Spinal cord (tissue), 10 donors: ENCODE results near the gene PHLPP1. TPM values are rescaled to one million over a fixed set of nuclear protein-coding genes. Genes with fewer than 3 reads are reported as not detected.
A peak's percentile ranks its signal among the peaks of the same experiment; 100 is the strongest.

Experiments
- DNase-seq, 6 donors: peaks; one replicate each; pipeline versions ENCODE4 v3.0.0 to v3.0.0-alpha.2; 2013 to 2015; ENCODE audit warnings: low spot score in 6 of 6, low read depth in 4 of 6
- H3K27ac ChIP-seq: one replicate; pipeline ENCODE4 v1.5.1; 2013; ENCODE audit warnings: low read depth, low read length, control low read depth
- H3K27me3 ChIP-seq: one replicate; pipeline ENCODE4 v1.6.1; 2013; ENCODE audit warnings: low read length; ENCODE audit not compliant: control insufficient read depth, insufficient read depth
- H3K36me3 ChIP-seq: one replicate; pipeline ENCODE4 v1.6.1; 2013; ENCODE audit warnings: low read length; ENCODE audit not compliant: control insufficient read depth, insufficient read depth
- H3K4me1 ChIP-seq: one replicate; pipeline ENCODE4 v1.6.1; 2013; ENCODE audit warnings: low read length; ENCODE audit not compliant: control insufficient read depth, insufficient read depth
- H3K4me3 ChIP-seq: one replicate; pipeline ENCODE4 v1.5.1; 2013; ENCODE audit warnings: low read depth, low read length, control low read depth
- H3K9me3 ChIP-seq: one replicate; pipeline ENCODE4 v1.6.1; 2013; ENCODE audit warnings: low read length; ENCODE audit not compliant: control insufficient read depth, insufficient read depth
- WGBS: methylation state at CpG from one replicate; pipeline ENCODE4 v1.1.5; 2013; ENCODE audit warnings: missing lambda C conversion rate; ENCODE audit not compliant: insufficient coverage; 5-methylcytosine and 5-hydroxymethylcytosine counted together
- polyA plus RNA-seq, 2 donors: library from polyadenylated mRNA; unstranded; fragments of 120-200 nt; gene quantifications; one replicate each; pipeline ENCODE4 v1.2.1, GENCODE V29; 2013; ENCODE audit not compliant: insufficient read length in 2 of 2
- total RNA-seq, 2 donors: library from RNA; depleted of rRNA in 1 of 2; stranded (reverse); fragments of 120-200 nt in 1 of 2; fragments of >200 nt in 1 of 2; gene quantifications; one replicate each; pipeline versions ENCODE4 v1.2.3 to v1.2.4, GENCODE V29; 2013 to 2014
- donor health status: healthy.

Gene PHLPP1
- total and polyA plus RNA-seq, 4 donors = 31.9 to 62.2 (median 47.5) TPM

- Histone ChIP-seq H3K4me1 (no peaks in the 10 kb centered on the region), H3K9me3 (no peaks in the 10 kb centered on the region), H3K27ac (peak overlapping the region; percentile 81), H3K36me3 (peaks cover 4% of the 10 kb centered on the region), H3K4me3 (no peak overlapping the region), H3K27me3 (no peaks in the 10 kb centered on the region)
- WGBS = no CpG with 5 or more reads among the region's 3 CpGs
- DNase-seq = no peak
These were observed 163.0 kb downstream of the PHLPP1 start for GRCh38 chr18:62878305-62878704.

GRCh38 chr18:62880034-62880433 lies 164.7 kb downstream of the PHLPP1 start:
- Histone ChIP-seq H3K4me1 (no peaks in the 10 kb centered on the region), H3K9me3 (no peaks in the 10 kb centered on the region), H3K36me3 (no peaks in the 10 kb centered on the region), H3K4me3 (no peak overlapping the region), H3K27ac (no peak overlapping the region), H3K27me3 (no peaks in the 10 kb centered on the region)
- no CpG with 5 or more reads among the region's 1 CpG for WGBS
- no peak for DNase-seq

GRCh38 chr18:62880673-62881364 lies 165.5 kb downstream of the PHLPP1 start:
- no CpG with 5 or more reads among the region's 4 CpGs for WGBS
- Histone ChIP-seq H3K27me3 (no peaks in the 10 kb centered on the region), H3K36me3 (no peaks in the 10 kb centered on the region), H3K27ac (no peak overlapping the region), H3K9me3 (no peaks in the 10 kb centered on the region), H3K4me1 (peaks cover 4% of the 10 kb centered on the region), H3K4me3 (no peak overlapping the region)
- no peak for DNase-seq

GRCh38 chr18:62881509-62882016 lies 166.2 kb downstream of the PHLPP1 start:
- no peak for DNase-seq
- Histone ChIP-seq H3K4me1 (peaks cover 4% of the 10 kb centered on the region), H3K27ac (no peak overlapping the region), H3K9me3 (no peaks in the 10 kb centered on the region), H3K4me3 (no peak overlapping the region), H3K36me3 (no peaks in the 10 kb centered on the region), H3K27me3 (no peaks in the 10 kb centered on the region)
- WGBS = 70% methylated on average over 3 of the region's 4 CpGs

- Histone ChIP-seq H3K27me3 (no peaks in the 10 kb centered on the region), H3K4me1 (peaks cover 4% of the 10 kb centered on the region), H3K36me3 (no peaks in the 10 kb centered on the region), H3K9me3 (no peaks in the 10 kb centered on the region), H3K4me3 (no peak overlapping the region), H3K27ac (no peak overlapping the region)
- 78% methylated on average over 1 of the region's 6 CpGs for WGBS
- peak in 1 of 6 donors; percentile 40 for DNase-seq
These were observed 168.8 kb downstream of the PHLPP1 start for GRCh38 chr18:62883937-62884735.

- H3K4me3 ChIP-seq = no peak overlapping the region
- H3K36me3 ChIP-seq = no peaks in the 10 kb centered on the region
- no peaks in the 10 kb centered on the region for H3K27me3 ChIP-seq
- no peaks in the 10 kb centered on the region for H3K9me3 ChIP-seq
- DNase-seq = no peak
- WGBS = no CpG with 5 or more reads among the region's 3 CpGs
- peaks cover 4% of the 10 kb centered on the region for H3K4me1 ChIP-seq
- H3K27ac ChIP-seq = no peak overlapping the region
These were observed 170.5 kb downstream of the PHLPP1 start for GRCh38 chr18:62885804-62886203.

GRCh38 chr18:62894681-62895390 lies 179.5 kb downstream of the PHLPP1 start:
- H3K27ac ChIP-seq = no peak overlapping the region
- 90% methylated on average over 5 of the region's 6 CpGs for WGBS
- no peak for DNase-seq

GRCh38 chr18:62897153-62897552 lies 181.8 kb downstream of the PHLPP1 start:
- WGBS = no CpG with 5 or more reads among the region's 1 CpG
- H3K4me1 ChIP-seq = peaks cover 3% of the 10 kb centered on the region
- no peak overlapping the region for H3K4me3 ChIP-seq
- H3K9me3 ChIP-seq = no peaks in the 10 kb centered on the region
- no peaks in the 10 kb centered on the region for H3K27me3 ChIP-seq
- DNase-seq = no peak
- H3K36me3 ChIP-seq = peaks cover 17% of the 10 kb centered on the region
- no peak overlapping the region for H3K27ac ChIP-seq

More at GRCh38 chr18:62894681-62895390, 179.5 kb downstream of the PHLPP1 start:
- H3K4me1 ChIP-seq = peaks cover 3% of the 10 kb centered on the region
- no peaks in the 10 kb centered on the region for H3K9me3 ChIP-seq
- no peaks in the 10 kb centered on the region for H3K27me3 ChIP-seq
- H3K36me3 ChIP-seq = peaks cover 15% of the 10 kb centered on the region
- H3K4me3 ChIP-seq = no peak overlapping the region

- no peak overlapping the region for H3K27ac ChIP-seq
- no peaks in the 10 kb centered on the region for H3K9me3 ChIP-seq
- no peak overlapping the region for H3K4me3 ChIP-seq
- H3K36me3 ChIP-seq = peaks cover 17% of the 10 kb centered on the region
- peaks cover 3% of the 10 kb centered on the region for H3K4me1 ChIP-seq
- WGBS = no CpG with 5 or more reads among the region's 2 CpGs
- no peak for DNase-seq
- no peaks in the 10 kb centered on the region for H3K27me3 ChIP-seq
These were observed 183.0 kb downstream of the PHLPP1 start for GRCh38 chr18:62898359-62898758.
